HG03108 (cell line): ENCODE results near the gene GARIN1A.
"Not testable (repeated sequence)": the region's sequence is repeated elsewhere in the genome, so short reads cannot be mapped to it uniquely, and the experiment has no call there.

Experiments
- ATAC-seq: cut with Tn5 transposase; IDR thresholded peaks from one replicate; pipeline ENCODE4 v1.9.1; 2021; ENCODE audit warnings: moderate library complexity; ENCODE audit not compliant: unreplicated experiment

GARIN1A gene

GRCh38 chr7:128671992-128672391 is at the start of gene GARIN1A:
Gene GARIN1A (plus strand): TSS chr7:128672292. CDS start chr7:128672398, 106 bp downstream.
- ATAC-seq, result no peak

DNA sequence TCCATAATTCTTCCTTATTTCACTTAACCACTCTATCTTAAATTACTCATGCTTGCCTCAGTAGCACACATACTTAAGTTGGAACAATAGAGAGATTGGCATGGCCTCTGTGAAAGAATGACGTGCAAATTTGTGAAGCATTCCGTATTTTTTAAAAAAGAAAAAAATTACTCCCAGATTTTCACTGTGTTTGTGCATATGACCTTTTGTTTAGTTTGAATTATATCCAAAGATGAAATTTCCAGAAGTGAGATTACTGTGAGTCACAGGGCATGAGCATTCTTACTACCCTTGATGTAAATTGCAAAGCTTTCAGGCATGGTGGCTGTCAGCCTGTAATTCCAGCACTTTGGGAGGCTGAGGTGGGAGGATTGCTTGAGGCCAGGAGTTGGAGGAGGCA is 45.0 kb upstream of the GARIN1A start:
- ATAC-seq, result not testable (repeated sequence)

DNA sequence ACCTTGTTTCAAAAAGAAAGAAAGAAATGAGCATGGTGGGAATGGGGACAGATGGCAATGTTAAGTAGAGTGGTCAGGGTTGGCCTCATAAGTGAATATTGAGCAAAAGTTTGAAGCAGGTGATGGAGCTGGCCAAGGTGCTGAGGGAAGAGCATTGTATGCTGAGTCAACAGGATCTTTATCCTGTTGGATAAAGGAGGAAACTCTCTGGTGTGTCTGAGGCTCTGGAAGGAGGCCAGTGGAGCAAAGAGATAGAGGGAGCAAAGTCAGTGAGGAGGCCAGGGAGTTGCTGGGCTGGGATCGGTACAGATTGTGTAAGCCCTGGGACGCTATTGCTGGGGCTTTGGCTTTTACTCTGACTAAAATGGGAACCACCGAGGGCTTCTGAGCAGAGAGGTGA is 38.2 kb upstream of the GARIN1A start:
- not testable (repeated sequence) for ATAC-seq

DNA sequence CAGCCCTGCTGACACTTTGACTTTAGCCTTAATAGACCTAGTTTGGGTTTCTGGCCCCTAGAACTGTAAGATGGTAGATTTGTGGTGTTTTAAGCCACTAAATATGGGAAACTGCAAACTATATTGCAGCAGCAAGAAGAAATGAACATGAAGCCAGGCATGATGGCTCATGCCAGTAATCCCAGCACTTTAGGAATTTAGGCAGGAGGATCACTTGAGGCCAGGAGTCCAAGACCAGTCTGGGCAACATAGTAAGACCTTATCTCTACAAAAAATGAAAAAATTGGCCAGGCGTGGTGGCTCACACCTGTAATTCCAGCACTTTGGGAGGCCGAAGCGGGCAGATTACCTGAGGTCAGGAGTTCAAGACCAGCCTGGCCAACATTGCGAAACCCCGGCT is 26.9 kb upstream of the GARIN1A start:
- ATAC-seq, result not testable (repeated sequence)

DNA sequence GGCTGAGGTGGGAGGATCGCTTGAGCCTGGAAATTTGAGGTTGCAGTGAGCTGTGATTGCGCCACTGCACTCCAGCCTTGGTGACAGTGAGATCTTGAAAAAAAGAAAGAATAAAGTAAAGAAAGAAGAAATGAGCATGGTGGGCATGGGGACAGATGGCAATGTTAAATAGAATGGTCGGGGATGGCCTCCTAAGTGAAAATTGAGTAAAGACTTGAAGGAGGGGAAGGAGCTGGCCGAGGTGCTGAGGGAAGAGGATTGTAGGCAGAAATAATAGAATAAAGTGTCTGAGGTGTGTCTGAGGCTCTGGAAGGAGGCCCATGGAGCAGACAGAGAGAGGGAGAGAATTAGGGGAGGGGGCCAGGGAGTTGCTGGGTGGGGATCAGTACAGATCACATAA is 26.2 kb upstream of the GARIN1A start:
- ATAC-seq, result not testable (repeated sequence)

DNA sequence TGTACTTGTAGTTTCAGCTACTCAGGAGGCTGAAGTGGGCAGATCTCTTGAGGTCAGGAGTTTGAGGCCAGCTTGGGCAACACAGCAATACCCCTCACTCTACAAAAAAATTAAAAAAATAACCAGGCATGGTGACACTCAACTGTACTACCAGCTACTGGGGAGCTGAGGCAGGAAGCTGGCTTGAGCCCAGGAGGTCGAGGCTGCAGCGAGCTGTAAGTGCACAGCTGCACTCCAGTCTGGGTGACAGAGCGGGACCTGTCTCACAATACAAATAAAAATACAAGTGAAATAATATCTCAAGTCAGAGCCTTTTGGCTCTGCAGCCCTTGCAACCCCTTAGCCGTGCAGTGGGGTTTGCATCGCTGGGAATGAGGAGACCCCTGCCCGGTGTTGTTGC is 25.2 kb upstream of the GARIN1A start:
- not testable (repeated sequence) for ATAC-seq

GRCh38 chr7:128651096-128651495 is 21.0 kb upstream of the GARIN1A start:
- ATAC-seq, result not testable (repeated sequence)

GRCh38 chr7:128652606-128653005 is 19.5 kb upstream of the GARIN1A start:
- not testable (repeated sequence) for ATAC-seq

DNA sequence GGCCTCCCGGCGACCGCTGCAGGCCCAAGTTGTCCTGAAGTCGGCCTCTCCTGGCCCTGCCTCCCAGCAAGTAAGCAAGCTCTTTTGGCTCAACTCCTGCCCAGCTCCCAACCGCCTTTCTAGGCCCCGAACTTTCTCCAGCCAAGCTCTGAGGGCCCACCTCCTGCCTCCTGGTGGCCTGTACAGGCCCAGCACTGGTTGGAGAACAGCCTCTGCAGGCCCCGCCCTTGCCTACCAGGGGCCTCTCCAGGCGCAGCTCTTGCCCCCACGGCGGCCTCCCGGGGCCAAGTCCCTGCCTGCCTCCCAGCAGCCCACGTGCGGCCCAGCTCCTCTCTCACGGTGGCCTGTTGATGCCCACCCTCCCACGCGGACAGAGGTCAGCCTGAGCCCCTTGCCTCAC is 18.9 kb upstream of the GARIN1A start:
- not testable (repeated sequence) for ATAC-seq

DNA sequence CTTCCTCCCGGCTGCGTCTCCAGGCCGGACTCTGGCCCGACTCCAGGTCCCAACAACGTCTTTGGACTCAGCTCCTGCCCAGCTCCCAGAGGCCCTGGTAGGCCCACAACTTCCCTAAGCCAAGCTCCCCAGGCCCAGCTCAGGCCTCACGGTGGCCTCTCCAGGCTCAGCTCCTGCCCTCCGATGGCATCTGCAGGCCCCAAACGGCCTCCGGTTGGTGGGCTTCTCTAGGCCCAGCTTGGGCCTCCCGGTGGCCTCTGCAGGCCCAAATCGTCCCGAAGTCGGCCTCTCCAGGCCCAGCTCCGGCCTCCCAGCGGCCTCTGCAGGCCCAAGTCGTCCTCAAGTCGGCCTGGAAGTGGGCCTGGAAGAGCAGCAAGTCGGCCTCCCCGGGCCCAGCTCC is 18.0 kb upstream of the GARIN1A start:
- not testable (repeated sequence) for ATAC-seq

- ATAC-seq, result not testable (repeated sequence)
These were observed 17.6 kb upstream of the GARIN1A start for GRCh38 chr7:128654501-128654900.

DNA sequence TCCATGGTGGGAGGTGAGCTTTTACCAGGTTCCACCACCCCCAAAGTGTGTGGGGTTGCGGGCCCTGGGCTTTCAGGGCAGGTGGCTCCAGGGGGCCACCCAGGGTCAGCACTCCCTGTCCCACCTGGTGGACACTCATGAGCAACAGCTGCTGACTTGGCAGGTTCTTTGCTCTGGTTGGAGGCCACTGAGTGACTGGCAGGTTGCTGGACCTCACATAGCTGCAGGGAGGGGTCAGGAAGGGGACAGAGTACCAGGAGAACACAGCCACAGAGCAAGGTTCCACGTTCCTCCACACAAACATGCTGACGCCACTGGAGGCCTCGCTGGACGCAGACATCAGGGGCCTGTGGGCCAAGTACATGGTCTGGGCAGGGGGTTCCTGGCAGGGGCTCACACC is 13.7 kb upstream of the GARIN1A start:
- ATAC-seq, result not testable (repeated sequence)

DNA sequence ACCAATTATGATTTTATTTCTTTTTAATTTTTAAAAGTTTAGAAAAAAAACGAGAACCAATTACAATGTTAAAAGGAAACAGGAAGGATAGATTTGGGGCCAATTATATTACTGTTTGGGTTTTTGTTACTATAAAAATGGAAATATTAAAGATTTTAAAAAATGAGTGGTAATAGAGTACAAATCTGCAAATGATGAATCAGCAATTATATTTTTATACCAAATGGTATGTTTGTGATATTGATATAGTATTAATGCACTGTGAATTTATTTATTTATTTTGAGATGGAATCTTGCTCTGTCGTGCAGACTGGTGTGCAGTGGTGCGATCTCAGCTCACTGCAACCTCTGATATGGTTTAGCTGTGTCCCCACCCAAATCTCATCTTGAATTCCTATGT is 11.5 kb upstream of the GARIN1A start:
- ATAC-seq, result no peak

GRCh38 chr7:128661446-128661845 is 10.6 kb upstream of the GARIN1A start:
- ATAC-seq, result no peak

GRCh38 chr7:128662091-128662490 is 10.0 kb upstream of the GARIN1A start:
- ATAC-seq, result no peak

DNA sequence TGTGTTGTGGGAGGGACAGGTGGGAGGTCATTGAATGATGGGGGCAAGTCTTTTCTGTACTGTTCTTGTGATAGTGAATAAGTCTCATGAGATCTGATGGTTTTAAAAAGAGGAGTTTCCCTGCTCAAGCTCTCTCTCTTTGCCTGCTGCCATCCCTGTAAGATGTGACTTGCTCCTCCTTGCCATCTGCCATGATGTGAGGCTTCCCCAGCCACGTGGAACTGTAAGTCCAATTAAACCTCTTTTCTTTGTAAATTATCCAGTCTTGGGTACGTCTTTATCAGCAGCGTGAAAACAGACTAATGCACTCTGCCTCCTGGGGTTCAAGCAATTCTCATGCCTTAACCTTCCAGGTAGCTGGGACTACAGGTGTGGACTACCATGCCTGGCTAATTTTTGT is 8.9 kb upstream of the GARIN1A start:
- not testable (repeated sequence) for ATAC-seq

GRCh38 chr7:128665057-128665456 is 7.0 kb upstream of the GARIN1A start:
- ATAC-seq, result no peak

GRCh38 chr7:128666200-128666599 is 5.9 kb upstream of the GARIN1A start:
- ATAC-seq, result no peak

- ATAC-seq, result no peak
These were observed 930 bp downstream of the GARIN1A start for GRCh38 chr7:128672927-128673517.

DNA sequence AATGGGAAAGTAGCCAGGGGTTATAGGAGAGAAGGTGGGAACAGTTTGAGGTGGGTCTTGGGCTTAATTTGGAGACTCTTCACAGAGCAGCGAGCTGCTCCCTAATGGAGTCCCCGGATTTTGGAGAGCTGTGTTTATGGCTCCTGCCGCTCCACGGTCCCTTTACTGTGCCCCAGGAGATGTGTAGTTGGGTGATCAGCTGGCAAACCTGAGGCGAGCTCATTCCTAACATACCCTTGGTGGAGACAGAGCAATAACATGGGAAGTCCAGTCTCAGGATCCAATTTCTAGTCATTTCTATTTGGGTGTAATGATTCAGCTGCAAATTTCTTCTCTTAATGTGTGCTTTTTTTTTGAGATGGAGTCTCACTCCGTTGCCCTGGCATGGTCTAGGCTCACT is 1.5 kb downstream of the GARIN1A start:
- ATAC-seq, result no peak

DNA sequence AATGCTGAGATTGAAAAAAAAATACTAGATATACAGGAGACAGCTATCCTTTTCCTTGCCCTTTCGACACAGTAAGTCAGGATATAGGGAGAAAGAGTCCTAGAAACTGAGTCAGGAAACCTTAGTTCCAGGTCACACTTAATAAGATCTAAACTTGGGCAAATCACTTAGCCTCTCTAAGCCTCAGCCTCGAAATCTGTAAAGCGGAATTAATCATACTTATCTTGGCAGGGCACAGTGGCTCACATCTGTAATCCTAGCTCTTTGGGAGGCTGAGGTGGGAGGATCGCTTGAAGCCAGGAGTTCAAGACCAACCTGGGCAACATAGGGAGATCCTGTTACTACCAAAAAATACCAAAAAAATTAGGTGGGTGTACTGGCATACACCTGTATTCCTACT is 4.6 kb downstream of the GARIN1A start:
- no peak for ATAC-seq

DNA sequence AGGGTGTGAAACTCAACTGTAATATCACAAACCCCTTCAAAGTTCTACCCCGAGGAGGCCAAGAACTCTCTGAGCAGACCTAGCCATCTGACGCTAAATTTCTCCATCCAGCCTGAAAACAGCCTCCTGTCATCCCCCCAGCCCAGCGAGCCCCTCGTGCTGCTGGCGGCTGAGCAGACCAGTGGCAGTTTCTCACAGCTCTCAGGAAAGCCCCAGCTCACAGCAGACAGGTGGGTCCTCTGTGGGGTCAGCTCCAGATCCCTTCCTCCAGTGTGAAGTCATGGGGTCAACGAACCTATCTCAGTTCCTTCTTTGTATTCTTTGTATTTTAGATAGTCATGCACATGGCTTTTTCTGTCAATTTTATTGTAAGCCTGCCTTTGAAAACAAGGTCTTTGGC is 7.8 kb downstream of the GARIN1A start:
- ATAC-seq, result no peak

- ATAC-seq, result no peak
These were observed 9.9 kb downstream of the GARIN1A start for GRCh38 chr7:128681794-128682537.
